ENCODE measurements around the gene MIPEP.

Gene MIPEP

GRCh38 chr13:23741879-23742510, 147.2 kb downstream of the MIPEP start:
- no peak for DNase-seq

GRCh38 chr13:23740002-23740401, 149.2 kb downstream of the MIPEP start:
- no peak for DNase-seq

- DNase-seq, result peak; percentile 23
Measured at GRCh38 chr13:23739596-23739995, 149.6 kb downstream of the MIPEP start.

GRCh38 chr13:23736541-23736940, 152.7 kb downstream of the MIPEP start:
- no peak for DNase-seq

- DNase-seq, result no peak
Measured at GRCh38 chr13:23735329-23735728, 153.9 kb downstream of the MIPEP start.

- no peak for DNase-seq
Measured at GRCh38 chr13:23731709-23732108, 157.5 kb downstream of the MIPEP start.

- no peak for DNase-seq
Measured at GRCh38 chr13:23730251-23730650, 158.9 kb downstream of the MIPEP start.

GRCh38 chr13:23729531-23729930, 159.7 kb downstream of the MIPEP start:
- no peak for DNase-seq

GRCh38 chr13:23728807-23729206, 160.4 kb downstream of the MIPEP start:
- no peak for DNase-seq

- no peak for DNase-seq
Measured at GRCh38 chr13:23725922-23726321, 163.3 kb downstream of the MIPEP start.

- peak; percentile 4 for DNase-seq
Measured at GRCh38 chr13:23724196-23724970, 164.8 kb downstream of the MIPEP start.

- DNase-seq, result no peak
Measured at GRCh38 chr13:23723471-23723870, 165.7 kb downstream of the MIPEP start.

- DNase-seq, result no peak
Measured at GRCh38 chr13:23722726-23723453, 166.3 kb downstream of the MIPEP start.

- DNase-seq, result no peak
Measured at GRCh38 chr13:23718996-23719395, 170.2 kb downstream of the MIPEP start.

GRCh38 chr13:23716401-23716800, 172.8 kb downstream of the MIPEP start:
- no peak for DNase-seq

- no peak for DNase-seq
Measured at GRCh38 chr13:23715762-23716235, 173.4 kb downstream of the MIPEP start.

GRCh38 chr13:23715092-23715761, 174.0 kb downstream of the MIPEP start:
- no peak for DNase-seq

- no peak for DNase-seq
Measured at GRCh38 chr13:23714672-23715071, 174.5 kb downstream of the MIPEP start.

- no peak for DNase-seq
Measured at GRCh38 chr13:23711355-23711754, 177.8 kb downstream of the MIPEP start.

- no peak for DNase-seq
Measured at GRCh38 chr13:23710366-23710765, 178.8 kb downstream of the MIPEP start.

- no peak for DNase-seq
Measured at GRCh38 chr13:23709536-23709935, 179.7 kb downstream of the MIPEP start.

GRCh38 chr13:23707674-23708073, 181.5 kb downstream of the MIPEP start:
- DNase-seq, result no peak

GRCh38 chr13:23705583-23705982, 183.6 kb downstream of the MIPEP start:
- no peak for DNase-seq
